Retinal pigment epithelial cell (primary cell): ENCODE measurements around the gene DYNLT2.

Experiments used
- DNase-seq: peaks from one replicate; pipeline ENCODE4 v3.0.0-alpha.2; 2010; ENCODE audit warnings: low read depth
- H3K4me3 ChIP-seq: 2 replicates; pipeline ENCODE4 v1.5.1; 2011; ENCODE audit warnings: mild to moderate bottlenecking, low read length, control low read depth, moderate library complexity
- TF ChIP-seq, protein P1 (sequence below): conservative IDR thresholded peaks from 2 replicates; pipeline ENCODE4 v1.5.1; 2011; ENCODE audit warnings: low read depth, low read length, control low read depth, inconsistent platforms

Gene DYNLT2

GRCh38 chr6:169729961-169730360, 21.4 kb downstream of the DYNLT2 start:
- H3K4me3 ChIP-seq = no peak overlapping the region
- TF ChIP-seq, protein P1, sequence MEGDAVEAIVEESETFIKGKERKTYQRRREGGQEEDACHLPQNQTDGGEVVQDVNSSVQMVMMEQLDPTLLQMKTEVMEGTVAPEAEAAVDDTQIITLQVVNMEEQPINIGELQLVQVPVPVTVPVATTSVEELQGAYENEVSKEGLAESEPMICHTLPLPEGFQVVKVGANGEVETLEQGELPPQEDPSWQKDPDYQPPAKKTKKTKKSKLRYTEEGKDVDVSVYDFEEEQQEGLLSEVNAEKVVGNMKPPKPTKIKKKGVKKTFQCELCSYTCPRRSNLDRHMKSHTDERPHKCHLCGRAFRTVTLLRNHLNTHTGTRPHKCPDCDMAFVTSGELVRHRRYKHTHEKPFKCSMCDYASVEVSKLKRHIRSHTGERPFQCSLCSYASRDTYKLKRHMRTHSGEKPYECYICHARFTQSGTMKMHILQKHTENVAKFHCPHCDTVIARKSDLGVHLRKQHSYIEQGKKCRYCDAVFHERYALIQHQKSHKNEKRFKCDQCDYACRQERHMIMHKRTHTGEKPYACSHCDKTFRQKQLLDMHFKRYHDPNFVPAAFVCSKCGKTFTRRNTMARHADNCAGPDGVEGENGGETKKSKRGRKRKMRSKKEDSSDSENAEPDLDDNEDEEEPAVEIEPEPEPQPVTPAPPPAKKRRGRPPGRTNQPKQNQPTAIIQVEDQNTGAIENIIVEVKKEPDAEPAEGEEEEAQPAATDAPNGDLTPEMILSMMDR = no peak
- DNase-seq = no peak

DNA sequence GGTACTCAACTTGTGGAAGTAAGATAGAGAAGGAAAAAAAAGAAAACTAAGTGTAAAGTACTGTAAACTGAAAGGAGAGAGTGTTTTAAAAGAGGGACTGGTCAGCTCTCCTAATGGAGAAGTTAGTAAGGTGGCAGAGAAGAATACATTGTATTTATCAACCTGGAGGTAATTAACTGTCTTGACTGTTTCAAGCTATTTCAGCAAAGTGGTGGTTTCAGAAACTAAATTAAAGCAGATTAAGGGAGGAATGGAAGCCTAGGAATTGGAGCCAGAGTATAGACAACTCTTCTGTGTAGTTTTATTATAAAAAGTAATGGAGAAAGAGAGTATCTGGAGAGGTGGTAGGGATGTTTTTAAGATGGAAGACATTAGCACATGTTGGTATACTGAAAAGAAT, 24.4 kb downstream of the DYNLT2 start:
- no peak overlapping the region for H3K4me3 ChIP-seq
- no peak for DNase-seq
- TF ChIP-seq, protein P1 = no peak

GRCh38 chr6:169726049-169726400, 25.3 kb downstream of the DYNLT2 start:
- H3K4me3 ChIP-seq = no peak overlapping the region
- DNase-seq = no peak

DNA sequence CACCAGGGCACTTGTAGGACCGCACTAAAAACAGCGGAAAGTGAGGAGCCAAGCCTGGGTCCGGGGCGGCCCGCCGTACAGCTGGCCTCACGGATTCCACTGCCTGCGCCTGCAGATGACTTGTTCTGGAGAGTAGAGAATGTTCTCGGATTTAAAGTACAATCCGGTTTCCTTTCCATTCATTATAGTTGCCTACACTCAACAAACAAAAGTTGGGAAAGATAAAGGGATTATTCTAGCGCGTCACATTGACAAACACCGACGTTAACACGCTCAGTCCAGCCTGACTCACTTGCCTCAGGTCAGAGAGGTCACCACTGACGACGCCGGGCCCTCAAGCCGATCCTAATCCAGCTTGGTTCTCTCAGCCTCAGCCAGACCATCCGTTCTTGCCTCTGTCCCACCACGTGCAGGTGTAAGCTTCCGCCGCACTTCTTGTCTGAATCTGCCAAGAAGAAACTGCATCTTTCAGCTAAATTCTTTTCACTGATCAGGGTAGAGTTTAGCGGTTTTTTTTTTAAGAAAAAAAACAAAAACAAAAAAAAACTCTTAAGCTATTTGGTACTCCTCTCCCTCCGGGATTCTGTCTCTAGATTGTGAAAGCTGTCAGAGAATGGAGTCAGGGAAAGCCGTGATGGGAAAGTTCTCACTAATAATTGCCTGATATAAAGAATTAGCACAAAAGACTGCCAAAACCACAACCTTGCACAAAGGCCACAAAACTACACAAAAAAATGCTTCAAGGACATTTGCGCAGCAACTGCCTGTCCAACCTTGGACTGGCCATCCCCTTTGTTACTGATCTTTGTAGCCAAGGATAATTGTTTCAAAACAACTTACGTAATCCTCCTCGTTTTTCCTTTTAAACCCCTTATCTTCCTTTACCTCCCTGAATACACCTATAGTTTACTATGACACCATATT, 26.0 kb downstream of the DYNLT2 start:
- H3K4me3 ChIP-seq = peak overlapping the region; percentile 60
- TF ChIP-seq, protein P1 = no peak
- peak; percentile 94 for DNase-seq

More at GRCh38 chr6:169726049-169726400, 25.3 kb downstream of the DYNLT2 start:
- TF ChIP-seq, protein P1 = no peak

DNA sequence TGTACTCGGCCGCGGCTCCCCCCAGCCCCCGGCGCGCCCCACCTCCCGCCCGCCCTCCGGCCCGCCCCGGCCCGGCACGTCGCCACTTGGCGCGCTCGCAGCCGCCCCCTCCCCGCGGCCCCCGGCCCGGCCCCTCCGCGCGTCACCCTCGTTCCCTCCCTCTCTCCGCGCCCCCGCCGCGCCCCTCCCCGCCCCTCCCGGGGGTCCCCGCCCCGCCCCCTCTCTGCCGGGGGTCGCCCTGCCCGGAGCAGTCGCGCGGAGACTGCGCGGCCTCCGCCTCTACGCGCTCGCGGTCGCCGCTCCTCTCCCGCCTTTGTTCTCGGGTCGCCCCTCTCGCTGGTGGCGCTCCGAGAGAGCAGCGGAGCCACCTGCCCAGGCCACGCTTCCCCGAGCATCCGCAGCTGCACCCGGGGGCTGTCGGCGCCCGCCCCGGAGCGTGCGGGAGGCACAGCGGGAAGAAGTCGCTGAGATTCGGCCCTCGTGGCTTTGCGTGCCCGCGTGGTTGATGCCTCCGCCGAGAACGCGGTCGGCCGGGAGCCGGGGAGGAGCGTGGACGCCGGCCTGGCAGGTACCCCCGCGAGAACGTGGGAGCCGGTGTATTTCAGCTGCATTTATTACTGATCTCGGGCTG, 26.8 kb downstream of the DYNLT2 start, which contains the start of gene PHF10:
Gene PHF10, minus strand, starts transcription at position 7 of the 631 bp plus-strand sequence. CDS start 569 bp downstream, outside the sequence.
- no peak for DNase-seq
- H3K4me3 ChIP-seq = peak within 1 kb of the TSS; percentile 81
- TF ChIP-seq, protein P1 = no peak

GRCh38 chr6:169723991-169724493, 27.3 kb downstream of the DYNLT2 start:
- DNase-seq = no peak
- H3K4me3 ChIP-seq = peak overlapping the region; percentile 27
- TF ChIP-seq, protein P1 = no peak
